Peyer's patch (tissue), 4 donors: Measurements from ENCODE around the gene PPP2R2D.

Source experiments
- POLR2A ChIP-seq, 2 donors: fragments of 450-650 bp; IDR thresholded peaks; one replicate each; pipeline ENCODE4 v1.5.1; 2017; ENCODE audit warnings: antibody characterized with exemption in 2 of 2, mild to moderate bottlenecking in 2 of 2, moderate library complexity in 2 of 2
- TF ChIP-seq, protein P1 (sequence below), 6 experiments: fragments of 450-650 bp in 4 of 6; fragments of 200-600 bp in 2 of 6; sonication (generic) in 1 of 6; IDR thresholded peaks; one replicate each; pipeline ENCODE4 v1.5.1; 2017 to 2019; ENCODE audit warnings: antibody characterized with exemption in 6 of 6, mild to moderate bottlenecking in 3 of 6, moderate library complexity in 1 of 6

DNA sequence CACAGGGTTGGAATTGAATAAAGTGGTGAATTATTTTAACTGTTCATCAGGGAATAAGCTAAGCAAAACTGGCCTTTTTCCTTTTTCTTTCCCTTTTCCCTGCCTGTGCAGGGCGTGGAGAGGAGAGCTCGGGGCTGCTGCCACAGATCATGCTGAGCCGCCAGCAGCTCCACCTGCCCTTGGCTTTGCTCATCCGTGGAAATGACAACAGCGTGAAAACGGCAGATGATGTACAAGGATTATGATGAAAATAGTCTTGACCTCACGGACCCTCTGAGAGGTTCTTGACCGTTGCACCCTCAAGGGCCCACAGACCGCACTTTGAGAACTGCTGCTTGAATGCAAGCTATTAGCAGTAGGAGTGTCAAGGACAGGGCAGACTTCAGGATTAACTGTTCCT, 10.6 kb downstream of the PPP2R2D start:
- TF ChIP-seq, protein P1, sequence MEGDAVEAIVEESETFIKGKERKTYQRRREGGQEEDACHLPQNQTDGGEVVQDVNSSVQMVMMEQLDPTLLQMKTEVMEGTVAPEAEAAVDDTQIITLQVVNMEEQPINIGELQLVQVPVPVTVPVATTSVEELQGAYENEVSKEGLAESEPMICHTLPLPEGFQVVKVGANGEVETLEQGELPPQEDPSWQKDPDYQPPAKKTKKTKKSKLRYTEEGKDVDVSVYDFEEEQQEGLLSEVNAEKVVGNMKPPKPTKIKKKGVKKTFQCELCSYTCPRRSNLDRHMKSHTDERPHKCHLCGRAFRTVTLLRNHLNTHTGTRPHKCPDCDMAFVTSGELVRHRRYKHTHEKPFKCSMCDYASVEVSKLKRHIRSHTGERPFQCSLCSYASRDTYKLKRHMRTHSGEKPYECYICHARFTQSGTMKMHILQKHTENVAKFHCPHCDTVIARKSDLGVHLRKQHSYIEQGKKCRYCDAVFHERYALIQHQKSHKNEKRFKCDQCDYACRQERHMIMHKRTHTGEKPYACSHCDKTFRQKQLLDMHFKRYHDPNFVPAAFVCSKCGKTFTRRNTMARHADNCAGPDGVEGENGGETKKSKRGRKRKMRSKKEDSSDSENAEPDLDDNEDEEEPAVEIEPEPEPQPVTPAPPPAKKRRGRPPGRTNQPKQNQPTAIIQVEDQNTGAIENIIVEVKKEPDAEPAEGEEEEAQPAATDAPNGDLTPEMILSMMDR (IDR thresholded peaks at IDR 0.05), result no peak
- TF ChIP-seq POLR2A (IDR thresholded peaks at IDR 0.05), result no peak
